ENCODE measurements around the gene POLR2H. TPM values are rescaled to one million over a fixed set of nuclear protein-coding genes. Genes with fewer than 3 reads are reported as not detected.

Gene POLR2H
- polyA plus RNA-seq, 2 donors: 79.6 to 103 TPM

DNA sequence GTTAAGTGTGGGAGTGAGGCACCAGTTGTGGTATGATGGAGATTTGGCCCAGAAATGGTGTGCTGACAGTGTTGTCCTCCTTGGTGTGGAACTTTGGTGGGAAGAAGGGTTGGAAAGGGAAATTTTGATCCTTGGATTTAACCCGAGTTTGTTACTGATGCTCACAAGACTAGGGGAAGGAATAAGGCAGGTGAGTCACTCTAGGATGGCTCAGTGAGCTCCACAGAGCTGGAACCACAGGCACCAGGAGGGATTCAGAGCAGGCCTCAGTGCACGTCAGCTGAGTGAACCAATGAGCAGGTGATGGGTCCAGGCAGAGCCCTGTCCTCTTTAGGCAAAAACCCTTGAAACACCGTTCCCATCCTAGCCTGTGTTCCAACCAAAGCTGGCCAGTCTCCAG is 29.8 kb downstream of the POLR2H start:
- H3K9me3 ChIP-seq (ENCODE audit: control insufficient read depth in 2 of 2, insufficient read depth in 1 of 2, low read depth in 1 of 2, low read length in 1 of 2): no peaks in the 10 kb centered on the region
- H3K4me1 ChIP-seq (ENCODE audit: control insufficient read depth in 2 of 2, insufficient read depth in 2 of 2, low read length in 1 of 2): no peaks in the 10 kb centered on the region
- no peak overlapping the region for H3K4me3 ChIP-seq (ENCODE audit: low read depth in 1 of 2, low read length in 2 of 2)
- H3K27ac ChIP-seq (ENCODE audit: low read depth in 2 of 2, low read length in 1 of 2): no peak overlapping the region
- H3K27me3 ChIP-seq (ENCODE audit: control insufficient read depth in 1 of 2, insufficient read depth in 2 of 2, low read length in 2 of 2): peaks cover 0 to 3% of the 10 kb centered on the region in 2 donors
- H3K36me3 ChIP-seq (ENCODE audit: control insufficient read depth in 2 of 2, insufficient read depth in 2 of 2, low read length in 1 of 2): peaks cover 0 to 2% of the 10 kb centered on the region in 2 donors
- 78 to 80% methylated on average over 3 of the region's 3 CpGs for WGBS, 2 donors

GRCh38 chr3:184395320-184395660 is 33.8 kb downstream of the POLR2H start:
- 83 to 86% methylated on average over 5 of the region's 5 CpGs for WGBS, 2 donors

GRCh38 chr3:184399410-184399809 is 37.9 kb downstream of the POLR2H start:
- Histone ChIP-seq H3K9me3 (ENCODE audit: control insufficient read depth in 2 of 2, insufficient read depth in 1 of 2, low read depth in 1 of 2, low read length in 1 of 2) (no peaks in the 10 kb centered on the region), H3K27me3 (ENCODE audit: control insufficient read depth in 1 of 2, insufficient read depth in 2 of 2, low read length in 2 of 2) (peaks cover 0 to 3% of the 10 kb centered on the region in 2 donors), H3K4me1 (ENCODE audit: control insufficient read depth in 2 of 2, insufficient read depth in 2 of 2, low read length in 1 of 2) (no peaks in the 10 kb centered on the region), H3K36me3 (ENCODE audit: control insufficient read depth in 2 of 2, insufficient read depth in 2 of 2, low read length in 1 of 2) (no peaks in the 10 kb centered on the region), H3K27ac (ENCODE audit: low read depth in 2 of 2, low read length in 1 of 2) (no peak overlapping the region), H3K4me3 (ENCODE audit: low read depth in 1 of 2, low read length in 2 of 2) (no peak overlapping the region)
- WGBS, 2 donors: 25% methylated on average over 9 of the region's 9 CpGs

More at GRCh38 chr3:184395320-184395660, 33.8 kb downstream of the POLR2H start:
- Histone ChIP-seq H3K4me3 (ENCODE audit: low read depth in 1 of 2, low read length in 2 of 2) (no peak overlapping the region), H3K4me1 (ENCODE audit: control insufficient read depth in 2 of 2, insufficient read depth in 2 of 2, low read length in 1 of 2) (no peaks in the 10 kb centered on the region), H3K36me3 (ENCODE audit: control insufficient read depth in 2 of 2, insufficient read depth in 2 of 2, low read length in 1 of 2) (no peaks in the 10 kb centered on the region), H3K9me3 (ENCODE audit: control insufficient read depth in 2 of 2, insufficient read depth in 1 of 2, low read depth in 1 of 2, low read length in 1 of 2) (no peaks in the 10 kb centered on the region), H3K27me3 (ENCODE audit: control insufficient read depth in 1 of 2, insufficient read depth in 2 of 2, low read length in 2 of 2) (peaks cover 0 to 3% of the 10 kb centered on the region in 2 donors), H3K27ac (ENCODE audit: low read depth in 2 of 2, low read length in 1 of 2) (no peak overlapping the region)

DNA sequence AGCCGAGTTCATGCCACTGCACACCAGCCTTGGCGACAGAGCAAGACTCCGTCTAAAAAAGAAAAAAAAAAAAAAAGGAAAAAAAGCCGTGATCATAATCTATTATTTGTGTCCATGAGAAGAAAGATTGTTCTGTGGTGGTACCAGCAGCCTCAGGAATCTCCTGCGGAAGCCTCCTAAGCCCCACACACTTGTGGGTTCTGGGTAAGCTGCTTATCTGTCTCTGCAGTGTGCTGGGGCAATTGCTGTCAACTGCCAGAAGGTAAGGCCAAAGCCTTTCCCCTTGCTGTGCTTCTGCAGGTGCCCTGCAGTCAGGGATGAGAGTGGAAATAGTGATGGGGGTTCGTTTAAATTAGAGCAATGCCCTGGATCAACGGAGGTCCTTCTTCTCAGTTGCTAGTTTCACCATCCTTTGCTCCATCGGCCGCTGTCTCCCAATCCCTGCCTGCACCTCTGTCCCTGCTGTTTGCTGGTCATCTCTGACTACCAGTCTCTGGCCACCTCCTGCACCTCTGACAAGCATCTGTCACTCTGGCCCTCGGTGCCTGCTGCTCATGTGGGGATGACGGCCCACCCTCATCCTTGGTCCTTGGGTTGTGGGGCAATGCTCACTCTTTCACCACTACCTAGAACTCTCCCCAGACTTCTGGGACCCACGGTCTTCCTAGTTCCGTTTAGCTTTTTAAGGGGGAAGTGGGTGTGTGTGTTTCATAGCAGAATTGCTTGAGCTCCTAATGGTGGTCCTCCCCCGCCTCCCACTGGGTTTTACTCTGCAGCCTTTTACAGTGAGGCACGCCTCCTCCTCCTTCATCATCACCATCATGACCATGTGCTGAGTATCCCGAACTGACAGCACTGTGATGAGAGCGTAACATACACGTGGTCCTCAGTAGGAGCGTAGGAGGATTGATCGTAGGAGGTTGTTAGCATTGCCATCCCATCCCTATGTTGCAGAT is 43.8 kb downstream of the POLR2H start:
- 78 to 83% methylated on average over 20 of the region's 20 CpGs for WGBS, 2 donors
- no peaks in the 10 kb centered on the region for H3K36me3 ChIP-seq (ENCODE audit: control insufficient read depth in 2 of 2, insufficient read depth in 2 of 2, low read length in 1 of 2)
- H3K27me3 ChIP-seq (ENCODE audit: control insufficient read depth in 1 of 2, insufficient read depth in 2 of 2, low read length in 2 of 2): peaks cover 0 to 3% of the 10 kb centered on the region in 2 donors
- no peaks in the 10 kb centered on the region for H3K9me3 ChIP-seq (ENCODE audit: control insufficient read depth in 2 of 2, insufficient read depth in 1 of 2, low read depth in 1 of 2, low read length in 1 of 2)
- H3K4me3 ChIP-seq (ENCODE audit: low read depth in 1 of 2, low read length in 2 of 2): no peak overlapping the region
- no peaks in the 10 kb centered on the region for H3K4me1 ChIP-seq (ENCODE audit: control insufficient read depth in 2 of 2, insufficient read depth in 2 of 2, low read length in 1 of 2)
- no peak overlapping the region for H3K27ac ChIP-seq (ENCODE audit: low read depth in 2 of 2, low read length in 1 of 2)

DNA sequence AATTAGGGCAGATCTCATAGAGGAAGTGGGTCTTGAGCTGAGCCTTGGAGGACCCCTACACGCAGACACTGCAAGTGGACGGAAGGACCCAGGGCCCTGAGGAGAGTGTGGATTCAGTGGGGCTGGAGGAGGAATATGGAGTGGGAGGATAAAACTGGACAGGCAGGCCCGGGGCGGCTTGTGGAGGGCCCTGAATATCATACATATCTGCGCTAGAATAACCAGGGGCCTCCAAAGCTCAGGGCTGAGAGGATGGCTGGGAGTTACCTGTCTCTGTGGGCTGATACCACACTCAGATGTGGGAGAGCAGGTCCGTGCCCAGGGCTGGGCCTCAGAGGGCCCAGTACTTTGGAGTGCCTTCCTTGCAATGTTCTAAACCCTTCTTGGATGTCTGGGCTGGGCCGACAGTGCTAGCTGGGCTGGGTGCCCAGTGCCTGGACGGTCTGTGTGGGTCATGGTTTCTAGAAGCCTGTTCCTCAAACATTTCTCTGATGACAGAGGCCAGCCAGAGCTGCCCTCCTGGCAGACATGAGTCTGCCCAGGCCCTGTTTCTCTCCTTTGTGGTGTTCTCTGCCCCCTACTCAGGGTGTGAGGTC is 47.9 kb downstream of the POLR2H start:
- H3K4me3 ChIP-seq (ENCODE audit: low read depth in 1 of 2, low read length in 2 of 2): no peak overlapping the region
- WGBS, 2 donors: 82 to 87% methylated on average over 8 of the region's 8 CpGs
- no peaks in the 10 kb centered on the region for H3K36me3 ChIP-seq (ENCODE audit: control insufficient read depth in 2 of 2, insufficient read depth in 2 of 2, low read length in 1 of 2)
- no peaks in the 10 kb centered on the region for H3K27me3 ChIP-seq (ENCODE audit: control insufficient read depth in 1 of 2, insufficient read depth in 2 of 2, low read length in 2 of 2)
- no peak overlapping the region for H3K27ac ChIP-seq (ENCODE audit: low read depth in 2 of 2, low read length in 1 of 2)
- no peaks in the 10 kb centered on the region for H3K4me1 ChIP-seq (ENCODE audit: control insufficient read depth in 2 of 2, insufficient read depth in 2 of 2, low read length in 1 of 2)
- no peaks in the 10 kb centered on the region for H3K9me3 ChIP-seq (ENCODE audit: control insufficient read depth in 2 of 2, insufficient read depth in 1 of 2, low read depth in 1 of 2, low read length in 1 of 2)

DNA sequence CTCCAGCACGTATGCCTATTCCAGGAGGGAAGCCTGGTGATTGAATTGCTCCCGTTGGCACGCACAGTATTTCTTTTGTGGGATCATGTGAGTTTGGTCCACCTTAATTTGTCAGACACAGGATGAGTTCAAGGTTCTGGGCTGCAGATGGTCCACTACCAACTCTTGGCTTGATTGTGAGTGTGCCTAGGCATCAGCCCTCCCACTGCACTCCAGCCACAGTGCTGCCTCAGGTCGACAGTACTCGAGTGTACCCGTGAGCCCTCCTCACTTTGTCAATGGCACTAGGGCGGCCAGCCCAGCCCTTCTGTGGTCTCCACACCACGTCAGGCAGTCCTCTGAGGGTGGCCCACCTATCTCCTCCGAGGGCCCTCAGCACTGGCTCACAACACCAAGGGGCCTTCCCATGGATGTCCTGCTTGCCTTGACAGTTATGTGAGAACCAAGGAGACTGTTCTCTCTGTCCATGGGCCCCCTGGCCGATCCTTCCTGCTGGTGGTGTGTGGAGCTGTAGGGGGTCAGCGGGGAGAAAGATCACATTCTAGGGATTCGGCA is 48.5 kb downstream of the POLR2H start:
- no peaks in the 10 kb centered on the region for H3K9me3 ChIP-seq (ENCODE audit: control insufficient read depth in 2 of 2, insufficient read depth in 1 of 2, low read depth in 1 of 2, low read length in 1 of 2)
- H3K36me3 ChIP-seq (ENCODE audit: control insufficient read depth in 2 of 2, insufficient read depth in 2 of 2, low read length in 1 of 2): no peaks in the 10 kb centered on the region
- no peak overlapping the region for H3K4me3 ChIP-seq (ENCODE audit: low read depth in 1 of 2, low read length in 2 of 2)
- no peaks in the 10 kb centered on the region for H3K27me3 ChIP-seq (ENCODE audit: control insufficient read depth in 1 of 2, insufficient read depth in 2 of 2, low read length in 2 of 2)
- H3K27ac ChIP-seq (ENCODE audit: low read depth in 2 of 2, low read length in 1 of 2): no peak overlapping the region
- no peaks in the 10 kb centered on the region for H3K4me1 ChIP-seq (ENCODE audit: control insufficient read depth in 2 of 2, insufficient read depth in 2 of 2, low read length in 1 of 2)
- 68 to 75% methylated on average over 12 of the region's 12 CpGs for WGBS, 2 donors

- Histone ChIP-seq H3K9me3 (ENCODE audit: control insufficient read depth in 2 of 2, insufficient read depth in 1 of 2, low read depth in 1 of 2, low read length in 1 of 2) (no peaks in the 10 kb centered on the region), H3K36me3 (ENCODE audit: control insufficient read depth in 2 of 2, insufficient read depth in 2 of 2, low read length in 1 of 2) (no peaks in the 10 kb centered on the region), H3K4me1 (ENCODE audit: control insufficient read depth in 2 of 2, insufficient read depth in 2 of 2, low read length in 1 of 2) (peaks cover 0 to 2% of the 10 kb centered on the region in 2 donors), H3K27me3 (ENCODE audit: control insufficient read depth in 1 of 2, insufficient read depth in 2 of 2, low read length in 2 of 2) (no peaks in the 10 kb centered on the region), H3K4me3 (ENCODE audit: low read depth in 1 of 2, low read length in 2 of 2) (no peak overlapping the region), H3K27ac (ENCODE audit: low read depth in 2 of 2, low read length in 1 of 2) (no peak overlapping the region)
- WGBS, 2 donors: 81 to 82% methylated on average over 16 of the region's 16 CpGs
Observed at GRCh38 chr3:184414418-184415202, 53.1 kb downstream of the POLR2H start.

- 74 to 76% methylated on average over 4 of the region's 4 CpGs for WGBS, 2 donors
- Histone ChIP-seq H3K4me1 (ENCODE audit: control insufficient read depth in 2 of 2, insufficient read depth in 2 of 2, low read length in 1 of 2) (peaks cover 0 to 2% of the 10 kb centered on the region in 2 donors), H3K27ac (ENCODE audit: low read depth in 2 of 2, low read length in 1 of 2) (no peak overlapping the region), H3K4me3 (ENCODE audit: low read depth in 1 of 2, low read length in 2 of 2) (no peak overlapping the region), H3K27me3 (ENCODE audit: control insufficient read depth in 1 of 2, insufficient read depth in 2 of 2, low read length in 2 of 2) (no peaks in the 10 kb centered on the region), H3K36me3 (ENCODE audit: control insufficient read depth in 2 of 2, insufficient read depth in 2 of 2, low read length in 1 of 2) (no peaks in the 10 kb centered on the region), H3K9me3 (ENCODE audit: control insufficient read depth in 2 of 2, insufficient read depth in 1 of 2, low read depth in 1 of 2, low read length in 1 of 2) (no peaks in the 10 kb centered on the region)
Observed at GRCh38 chr3:184415203-184415490, 53.6 kb downstream of the POLR2H start.

DNA sequence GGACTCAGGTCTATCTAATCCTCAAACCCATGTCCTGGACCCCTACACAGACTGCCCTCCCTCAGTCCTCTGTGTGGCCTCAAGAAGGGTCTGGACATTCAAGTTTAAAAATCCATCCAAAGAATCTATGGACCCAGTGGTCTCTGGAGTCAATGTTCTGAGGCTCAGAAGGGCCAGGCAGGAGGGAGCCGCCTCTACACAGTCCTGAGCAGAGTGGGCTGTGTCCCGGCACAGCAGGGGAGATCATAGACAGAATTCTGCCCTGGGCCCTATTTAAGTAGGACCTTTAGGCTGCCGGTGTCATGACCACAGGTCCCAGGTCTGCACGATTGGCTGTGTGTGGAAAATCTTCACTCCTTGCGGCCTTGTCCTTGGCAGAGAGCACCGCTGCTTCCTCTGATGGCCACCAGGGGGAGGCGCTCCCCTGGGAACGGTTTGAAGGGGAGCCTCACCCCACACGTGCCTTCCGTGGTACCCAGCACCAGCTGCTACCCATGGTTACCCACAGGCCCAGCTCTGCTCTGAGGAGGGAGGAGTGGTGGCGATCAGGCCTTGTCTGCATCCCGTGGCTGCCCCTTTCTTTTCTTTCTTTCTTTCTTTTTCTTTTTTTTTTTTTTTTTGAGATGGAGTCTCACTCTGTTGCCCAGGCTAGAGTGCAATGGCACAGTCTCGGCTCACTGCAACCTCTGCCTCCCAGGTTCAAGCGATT is 56.3 kb downstream of the POLR2H start:
- WGBS, 2 donors: 18 to 31% methylated on average over 12 to 14 of the region's 14 CpGs
- Histone ChIP-seq H3K9me3 (ENCODE audit: control insufficient read depth in 2 of 2, insufficient read depth in 1 of 2, low read depth in 1 of 2, low read length in 1 of 2) (no peaks in the 10 kb centered on the region), H3K27ac (ENCODE audit: low read depth in 2 of 2, low read length in 1 of 2) (no peak overlapping the region), H3K27me3 (ENCODE audit: control insufficient read depth in 1 of 2, insufficient read depth in 2 of 2, low read length in 2 of 2) (no peaks in the 10 kb centered on the region), H3K4me3 (ENCODE audit: low read depth in 1 of 2, low read length in 2 of 2) (no peak overlapping the region), H3K4me1 (ENCODE audit: control insufficient read depth in 2 of 2, insufficient read depth in 2 of 2, low read length in 1 of 2) (peaks cover 0 to 2% of the 10 kb centered on the region in 2 donors), H3K36me3 (ENCODE audit: control insufficient read depth in 2 of 2, insufficient read depth in 2 of 2, low read length in 1 of 2) (no peaks in the 10 kb centered on the region)
